GM12874 (cell line): ENCODE measurements around the gene THAP7.

Source experiments
- CTCF ChIP-seq: IDR thresholded peaks from 2 replicates; pipeline ENCODE4 v1.5.1; 2011; ENCODE audit warnings: low read depth, mild to moderate bottlenecking, control low read depth, low read length, moderate library complexity; ENCODE audit not compliant: insufficient read depth

THAP7 gene

GRCh38 chr22:20983081-20983771 is 18.7 kb downstream of the THAP7 start:
- TF ChIP-seq CTCF, result no peak

GRCh38 chr22:20982563-20982882 is 19.4 kb downstream of the THAP7 start:
- no peak for TF ChIP-seq CTCF

- TF ChIP-seq CTCF, result peak; percentile 68
Measured at GRCh38 chr22:20981787-20982562, 19.9 kb downstream of the THAP7 start, which contains the start of gene LZTR1. Gene LZTR1 (plus strand): TSS chr22:20982297. CDS start chr22:20982372, 75 bp downstream.

GRCh38 chr22:20980938-20981722 is 20.8 kb downstream of the THAP7 start:
- TF ChIP-seq CTCF, result no peak

- TF ChIP-seq CTCF, result no peak
Measured at GRCh38 chr22:20980523-20980922, 21.4 kb downstream of the THAP7 start.

GRCh38 chr22:20979940-20980453 is 21.9 kb downstream of the THAP7 start:
- no peak for TF ChIP-seq CTCF
